Motor neuron (in vitro differentiated cells): ENCODE data around the gene RAC3. TPM values are rescaled to one million over a fixed set of nuclear protein-coding genes. Genes with fewer than 3 reads are reported as not detected.

Experiments
- ATAC-seq, 8 experiments: fragments of 200-7000 bp; cut with Tn5 transposase; replicated peaks in 6 of 8; 2 replicates each; pipeline ENCODE4 v1.8.0; 2021; ENCODE audit warnings: mild to moderate bottlenecking in 8 of 8, moderate library complexity in 8 of 8
- H3K27ac ChIP-seq, 2 donors: fragments of 250-450 bp; sonication (Bioruptor Pico); 2 replicates each; pipeline ENCODE4 v1.9.0; 2021; ENCODE audit warnings: antibody characterized with exemption in 2 of 2, mild to moderate bottlenecking in 2 of 2, moderate library complexity in 1 of 2
- H3K4me1 ChIP-seq, 2 donors: fragments of 250-450 bp; sonication (Bioruptor Pico); replicated peaks in 1 of 2; 2 replicates each; pipeline ENCODE4 v1.6.1; 2021; ENCODE audit warnings: antibody characterized with exemption in 2 of 2, mild to moderate bottlenecking in 2 of 2, moderate library complexity in 1 of 2
- H3K4me3 ChIP-seq, 5 donors: fragments of 250-450 bp; sonication (Bioruptor Pico); 2 replicates each; pipeline ENCODE4 v1.9.0; 2021; ENCODE audit warnings: antibody characterized with exemption in 5 of 5, mild to moderate bottlenecking in 5 of 5, moderate library complexity in 4 of 5
- WGBS, 10 experiments: fragments of 450-650 bp; shearing (Covaris generic); methylation state at CpG; one replicate each; pipeline ENCODE4 v1.0.0; 2022; 5-methylcytosine and 5-hydroxymethylcytosine counted together
- in situ Hi-C, 9 experiments: fragments of 400-800 bp; cut with MboI; loops; one replicate each; pipeline ENCODE4 v1.15.0; 2021; ENCODE audit warnings: low sequenced_read_pairs in 9 of 9, low pct_unique_long_range_greater_than_20kb in 2 of 9; ENCODE audit not compliant: unreplicated experiment in 9 of 9
- total RNA-seq, 8 experiments: library from RNA; unstranded; fragments of 300-600 nt; gene quantifications; 2 replicates each; pipeline versions ENCODE4 v1.2.3 to v1.2.4, GENCODE V29; 2022

RAC3 gene
- total RNA-seq, 8 experiments from 2014 or later = 1.8 to 92.9 (median 52.3) TPM

GRCh38 chr17:82025401-82026107 lies 5.9 kb upstream of the RAC3 start:
- Histone ChIP-seq H3K27ac (no peak overlapping the region), H3K4me3 (no peak overlapping the region), H3K4me1 (peaks cover 20 to 21% of the 10 kb centered on the region in 2 donors)
- no peak for ATAC-seq
- in situ Hi-C loops = loop anchor here in 4 of 9 experiments (25.0 kb wide), 2 partner anchors 112 to 137 kb away; no protein-coding TSS in a partner anchor
- 81 to 100% (median 97%) methylated on average over 1 to 7 of the region's 25 CpGs; no CpG with 5 or more reads in 3 of the 10 experiments for WGBS, 10 experiments

GRCh38 chr17:82028246-82028645 lies 3.2 kb upstream of the RAC3 start:
- Histone ChIP-seq H3K4me3 (no peak overlapping the region), H3K27ac (no peak overlapping the region), H3K4me1 (peaks cover 15 to 20% of the 10 kb centered on the region in 2 donors)
- 60 to 100% methylated on average over 1 of the region's 13 CpGs; no CpG with 5 or more reads in 8 of the 10 experiments for WGBS, 10 experiments
- ATAC-seq = no peak
- in situ Hi-C loops = loop anchor here in 4 of 9 experiments (25.0 kb wide), 2 partner anchors 109 to 134 kb away; no protein-coding TSS in a partner anchor

GRCh38 chr17:82028966-82029365 lies 2.5 kb upstream of the RAC3 start:
- no peak for ATAC-seq
- WGBS, 10 experiments = 100% methylated on average over 1 of the region's 9 CpGs; no CpG with 5 or more reads in 8 of the 10 experiments
- no peak overlapping the region for H3K4me3 ChIP-seq
- H3K4me1 ChIP-seq = peaks cover 13 to 18% of the 10 kb centered on the region in 2 donors
- in situ Hi-C loops = loop anchor here in 4 of 9 experiments (25.0 kb wide), 2 partner anchors 108 to 133 kb away; no protein-coding TSS in a partner anchor
- H3K27ac ChIP-seq = no peak overlapping the region

- H3K27ac ChIP-seq = no peak overlapping the region
Observed at GRCh38 chr17:82029391-82029790, 2.1 kb upstream of the RAC3 start.

GRCh38 chr17:82029990-82030469 lies 1.4 kb upstream of the RAC3 start:
- ATAC-seq = peak in 1 of 8 experiments; percentile 5
- Histone ChIP-seq H3K27ac (peak overlapping the region; percentile 52 to 70), H3K4me1 (peaks cover 14 to 16% of the 10 kb centered on the region in 2 donors), H3K4me3 (peak overlapping the region; percentile 2 to 91 (median 57))
- in situ Hi-C loops = loop anchor here in 5 of 9 experiments (10.0 to 25.0 kb wide), 3 partner anchors 107 to 132 kb away; no protein-coding TSS in a partner anchor
- WGBS, 10 experiments = no CpG with 5 or more reads among the region's 31 CpGs

More at GRCh38 chr17:82029391-82029790, 2.1 kb upstream of the RAC3 start:
- ATAC-seq = no peak
- H3K4me3 ChIP-seq = no peak overlapping the region
- WGBS, 10 experiments = 80 to 100% (median 92%) methylated on average over 1 to 10 of the region's 16 CpGs; no CpG with 5 or more reads in 4 of the 10 experiments
- H3K4me1 ChIP-seq = peaks cover 14% of the 10 kb centered on the region in 2 donors
- in situ Hi-C loops = loop anchor here in 4 of 9 experiments (25.0 kb wide), 2 partner anchors 108 to 133 kb away; no protein-coding TSS in a partner anchor

- in situ Hi-C loops = loop anchor here in 5 of 9 experiments (10.0 to 25.0 kb wide), 3 partner anchors 107 to 132 kb away; no protein-coding TSS in a partner anchor
- Histone ChIP-seq H3K4me1 (peaks cover 14 to 16% of the 10 kb centered on the region in 2 donors), H3K4me3 (peak overlapping the region; percentile 46 to 91 (median 57)), H3K27ac (peak overlapping the region; percentile 71 to 76)
- 0 to 8% methylated on average over 8 to 15 of the region's 94 CpGs; no CpG with 5 or more reads in 8 of the 10 experiments for WGBS, 10 experiments
- peak; percentile 62 to 77 (median 66) for ATAC-seq
Observed at GRCh38 chr17:82030470-82031302, 792 bp upstream of the RAC3 start.

- in situ Hi-C loops = loop anchor here in 5 of 9 experiments (10.0 to 25.0 kb wide), 3 partner anchors 105 to 130 kb away; no protein-coding TSS in a partner anchor
- WGBS, 10 experiments = 0 to 30% methylated on average over 2 to 5 of the region's 59 CpGs; no CpG with 5 or more reads in 8 of the 10 experiments
- ATAC-seq = peak in 7 of 8 experiments; percentile 2 to 48 (median 38)
Observed at GRCh38 chr17:82031885-82032627, 578 bp downstream of the RAC3 start.

GRCh38 chr17:82033359-82034085 lies 2.0 kb downstream of the RAC3 start:
- H3K4me1 ChIP-seq = peaks cover 20 to 22% of the 10 kb centered on the region in 2 donors
- in situ Hi-C loops = loop anchor here in 5 of 9 experiments (10.0 to 25.0 kb wide), 3 partner anchors 104 to 129 kb away; no protein-coding TSS in a partner anchor

More at GRCh38 chr17:82031885-82032627, 578 bp downstream of the RAC3 start:
- peaks cover 20 to 22% of the 10 kb centered on the region in 2 donors for H3K4me1 ChIP-seq
- H3K4me3 ChIP-seq = peak overlapping the region; percentile 46 to 91 (median 57)
- H3K27ac ChIP-seq = peak overlapping the region; percentile 71 to 76

GRCh38 chr17:82034371-82035011 lies 3.0 kb downstream of the RAC3 start:
- Histone ChIP-seq H3K27ac (no peak overlapping the region), H3K4me1 (peaks cover 20 to 22% of the 10 kb centered on the region in 2 donors)

More at GRCh38 chr17:82033359-82034085, 2.0 kb downstream of the RAC3 start:
- H3K4me3 ChIP-seq = no peak overlapping the region
- ATAC-seq = no peak
- 91% methylated on average over 11 of the region's 38 CpGs; no CpG with 5 or more reads in 9 of the 10 experiments for WGBS, 10 experiments
- no peak overlapping the region for H3K27ac ChIP-seq

GRCh38 chr17:82035488-82035887 lies 4.0 kb downstream of the RAC3 start:
- in situ Hi-C loops = loop anchor here in 5 of 9 experiments (10.0 to 25.0 kb wide), 3 partner anchors 102 to 127 kb away; no protein-coding TSS in a partner anchor
- ATAC-seq = no peak
- 60 to 100% (median 91%) methylated on average over 1 to 3 of the region's 8 CpGs; no CpG with 5 or more reads in 6 of the 10 experiments for WGBS, 10 experiments

More at GRCh38 chr17:82034371-82035011, 3.0 kb downstream of the RAC3 start:
- H3K4me3 ChIP-seq = no peak overlapping the region
- no peak for ATAC-seq
- WGBS, 10 experiments = 20 to 77% (median 70%) methylated on average over 1 to 5 of the region's 23 CpGs; no CpG with 5 or more reads in 5 of the 10 experiments
- in situ Hi-C loops = loop anchor here in 5 of 9 experiments (10.0 to 25.0 kb wide), 3 partner anchors 103 to 128 kb away; no protein-coding TSS in a partner anchor

More at GRCh38 chr17:82035488-82035887, 4.0 kb downstream of the RAC3 start:
- Histone ChIP-seq H3K4me1 (peaks cover 13 to 17% of the 10 kb centered on the region in 2 donors), H3K27ac (no peak overlapping the region), H3K4me3 (no peak overlapping the region)
